NCI-H146 (cell line): Measurements from ENCODE around the gene SBF1.
A peak's percentile ranks its signal among the peaks of the same experiment; 100 is the strongest.

Experiments used
- DNase-seq: peaks from one replicate; lab custom pipeline; 2025; lab: John Stamatoyannopoulos, UW

The SBF1 gene

DNA sequence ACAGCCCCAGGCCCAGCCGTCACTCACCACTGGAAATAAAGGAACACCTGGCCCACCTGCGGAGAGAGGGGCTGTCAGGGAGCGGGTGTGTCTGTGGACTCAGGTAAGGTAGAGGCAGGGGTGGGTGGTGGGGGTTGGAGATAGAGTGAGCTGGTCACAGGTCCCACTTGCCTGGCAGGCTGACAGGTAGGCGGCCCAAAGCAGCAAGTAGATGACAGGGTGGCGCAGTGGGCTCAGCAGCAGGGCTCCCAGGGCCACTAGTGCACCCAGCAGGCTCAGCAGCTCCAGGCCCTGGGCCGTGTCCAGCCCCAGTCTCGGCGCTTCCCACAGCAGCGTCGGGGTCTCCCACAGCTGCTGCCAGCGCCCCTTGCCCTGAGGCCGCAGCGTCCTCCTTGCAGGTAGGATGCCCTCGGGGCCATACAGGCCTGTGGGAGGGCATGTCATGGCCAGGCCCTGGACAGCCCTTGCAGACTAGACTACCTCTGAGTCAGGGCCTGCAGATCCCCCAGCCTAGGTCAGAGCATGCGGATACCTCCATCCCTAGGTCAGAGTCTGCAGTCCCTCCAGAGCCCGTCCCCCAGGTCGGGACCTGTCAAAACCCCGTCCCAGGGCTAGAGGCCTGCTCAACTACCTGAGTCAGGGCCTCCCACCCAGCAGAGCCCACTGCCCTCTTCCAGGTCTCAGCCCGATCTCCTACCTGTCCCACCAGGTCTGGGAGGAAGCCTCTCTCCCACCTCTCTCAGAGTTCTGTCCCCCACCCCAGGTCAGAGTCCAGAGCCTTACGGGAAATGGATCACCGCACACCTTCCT, 32.0 kb upstream of the SBF1 start:
- DNase-seq, result peak; percentile 65

DNA sequence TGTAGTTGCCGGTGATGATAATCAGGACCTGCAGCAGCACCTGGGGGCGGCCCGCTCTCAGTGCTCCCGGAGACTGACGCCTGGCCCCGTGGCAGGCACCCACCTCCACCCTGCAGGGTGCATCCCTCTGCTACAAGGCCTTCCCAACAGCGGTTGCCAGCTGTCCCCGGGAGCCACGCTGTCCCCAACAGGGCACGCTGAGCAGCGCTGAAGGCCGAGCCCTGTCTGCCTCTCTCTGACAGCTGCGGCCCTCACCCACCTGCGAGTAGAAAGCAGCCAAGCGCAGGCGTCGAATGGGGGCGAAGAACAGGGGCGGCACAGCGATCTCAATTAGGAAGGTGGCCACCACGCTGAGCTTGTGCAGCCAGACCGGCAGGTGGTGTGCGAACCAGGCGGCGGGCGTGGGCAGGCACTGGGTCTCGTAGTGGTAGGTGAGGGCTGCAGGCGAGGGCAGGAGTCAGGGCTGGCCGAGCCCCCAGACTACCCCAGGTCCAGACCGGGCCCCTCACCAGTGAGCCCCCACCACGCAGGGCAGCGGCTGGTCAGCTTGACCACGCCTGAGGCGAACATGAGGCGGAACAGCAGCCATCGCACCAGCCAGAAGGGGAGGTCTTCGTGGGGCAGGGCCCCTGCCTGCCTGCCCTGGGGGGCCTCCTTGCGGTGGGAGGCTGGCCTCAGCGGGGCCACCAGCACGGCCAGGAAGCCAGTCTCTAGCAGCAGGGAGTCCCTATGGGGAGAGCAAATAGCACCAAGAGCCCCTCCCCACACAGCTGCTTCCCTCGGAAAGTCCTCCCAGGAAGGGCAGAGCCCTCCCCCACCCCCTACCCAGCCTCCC, 31.2 kb upstream of the SBF1 start:
- peak; percentile 95 for DNase-seq

DNA sequence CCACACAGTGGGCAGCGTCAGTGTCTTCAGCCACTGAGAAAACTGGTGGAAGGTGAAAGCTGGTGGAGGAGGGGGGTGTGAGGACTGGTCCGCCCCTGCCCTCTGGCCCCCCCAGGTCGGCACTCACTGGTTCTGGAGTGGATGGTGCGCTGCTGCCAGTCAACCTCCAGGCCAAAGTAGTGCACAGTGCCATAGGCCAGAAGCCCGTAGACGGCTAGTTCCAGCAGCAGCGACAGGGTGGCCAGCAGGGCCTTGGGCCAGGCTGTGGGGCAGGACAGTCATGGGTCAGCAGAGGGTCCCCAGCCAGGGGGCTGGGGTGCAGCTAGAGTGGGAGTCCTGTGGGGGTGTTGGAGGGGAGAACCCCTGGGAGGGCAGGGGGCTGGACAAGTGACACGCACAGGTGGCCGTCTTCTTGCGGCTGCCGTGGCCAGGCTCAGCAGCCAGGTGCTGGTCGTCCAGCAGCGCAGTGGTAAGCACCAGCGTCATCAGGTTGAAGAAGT, 30.5 kb upstream of the SBF1 start:
- no peak for DNase-seq

DNA sequence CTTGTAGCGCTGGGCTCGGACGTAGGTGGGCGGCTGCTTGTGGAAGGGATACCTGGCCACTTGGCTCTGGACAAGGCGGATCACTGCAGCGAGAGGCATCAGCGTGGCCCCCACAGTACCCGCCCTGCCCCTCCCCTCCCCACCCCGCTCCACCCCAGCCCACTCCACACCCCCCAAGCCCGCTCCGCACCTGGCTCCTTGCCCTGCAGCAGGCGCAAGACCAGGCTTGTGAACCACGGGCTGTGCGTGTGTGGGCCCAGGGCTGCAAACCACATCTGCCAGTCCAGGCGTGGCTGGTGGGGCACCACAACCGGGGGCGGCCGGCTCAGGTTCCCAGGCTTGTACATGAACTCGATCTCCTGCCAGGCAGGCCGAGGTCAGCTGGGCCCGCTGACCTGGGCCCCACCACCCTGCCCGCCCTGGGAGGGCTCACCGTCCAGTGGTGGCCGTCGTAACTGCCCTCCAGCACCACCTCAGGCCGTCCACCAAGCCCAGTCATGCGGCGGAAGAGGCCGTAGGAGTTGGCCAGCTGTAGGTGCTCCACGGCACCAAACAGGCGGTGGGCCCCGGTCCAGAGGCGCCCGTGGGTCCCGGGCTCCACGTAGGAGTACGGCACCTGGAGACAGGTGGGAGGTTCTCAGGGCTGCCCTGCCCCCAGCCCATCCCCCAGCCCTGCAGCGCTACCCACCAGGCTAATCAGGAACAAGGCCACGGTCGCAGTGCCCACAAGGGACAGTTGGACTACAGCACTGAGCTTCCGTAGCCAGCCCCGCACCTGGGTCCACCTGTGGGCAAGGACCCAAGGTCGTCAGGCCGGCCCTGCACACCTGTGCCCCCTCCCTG, 29.8 kb upstream of the SBF1 start:
- no peak for DNase-seq

DNA sequence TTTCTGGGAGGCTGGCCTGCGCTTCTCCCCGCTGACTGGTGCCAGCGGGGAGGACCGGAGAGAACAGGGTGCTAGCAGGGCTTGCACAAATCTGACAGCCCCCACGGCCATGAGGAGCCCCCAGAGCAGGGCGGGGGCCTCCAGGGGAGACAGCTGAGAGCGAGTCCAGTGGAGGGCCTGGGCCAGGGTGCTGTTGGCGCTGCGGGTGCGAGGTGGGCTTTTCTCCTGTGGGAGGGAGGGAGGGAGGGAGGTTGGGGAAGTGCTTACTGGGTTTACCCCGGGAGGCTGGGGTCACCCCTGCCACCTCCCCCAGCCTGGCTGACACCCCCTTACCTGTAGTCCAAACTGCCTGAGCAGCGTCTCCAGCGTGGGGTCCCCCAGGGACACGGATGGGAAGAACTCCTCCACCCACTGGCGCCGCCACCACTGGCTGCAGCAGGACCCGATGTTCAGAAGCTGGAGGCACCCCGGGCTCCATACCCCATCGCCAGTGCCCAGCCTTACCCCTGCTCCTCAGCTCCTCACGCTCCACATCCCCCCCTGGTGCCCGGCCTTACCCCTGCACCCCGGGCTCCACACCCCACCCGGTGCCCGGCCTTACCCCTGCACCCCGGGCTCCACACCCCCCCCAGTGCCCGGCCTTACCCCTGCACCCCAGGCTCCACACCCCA, 28.8 kb upstream of the SBF1 start:
- DNase-seq, result no peak

DNA sequence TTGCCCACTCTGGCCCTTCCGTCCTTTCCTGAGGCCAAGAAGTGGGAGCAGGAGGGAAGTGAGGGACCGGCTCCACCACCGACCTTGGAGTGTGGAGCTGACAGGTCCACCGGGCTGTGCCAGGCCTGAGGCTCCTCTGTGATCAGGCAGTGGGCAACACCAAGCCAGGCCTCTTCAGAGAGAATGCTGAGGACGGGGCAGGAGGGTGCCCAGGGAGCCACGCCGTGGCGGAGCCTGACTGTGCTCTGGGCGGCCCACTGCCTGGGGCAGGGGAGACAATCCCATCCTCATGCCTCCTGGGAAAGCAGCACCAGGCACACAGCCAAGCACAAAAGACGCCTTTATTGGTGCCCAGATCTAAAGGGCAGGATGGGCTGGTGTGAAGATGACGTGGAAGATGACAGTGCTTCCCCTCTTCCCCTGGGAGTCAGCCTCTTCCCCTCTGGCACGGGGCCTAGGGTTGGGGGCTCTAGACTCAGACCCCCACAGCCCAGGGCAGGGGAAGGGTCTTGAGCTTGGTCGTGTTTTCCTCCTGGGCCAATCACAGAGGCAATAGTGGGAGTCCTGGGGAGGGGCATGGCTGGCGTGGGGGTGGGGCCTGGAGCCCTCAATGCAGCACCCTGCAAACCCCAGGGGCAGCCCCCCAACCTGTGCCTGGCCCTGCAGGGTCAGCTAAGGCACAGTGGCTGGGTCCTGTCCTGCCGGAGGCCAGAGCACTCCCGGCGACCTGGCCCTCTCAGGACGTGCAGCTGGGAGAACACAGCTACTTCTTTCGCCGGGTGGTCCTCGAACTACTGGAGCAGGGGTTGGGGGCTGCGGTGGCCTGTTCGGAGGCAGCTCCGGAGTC, 28.0 kb upstream of the SBF1 start:
- no peak for DNase-seq

DNA sequence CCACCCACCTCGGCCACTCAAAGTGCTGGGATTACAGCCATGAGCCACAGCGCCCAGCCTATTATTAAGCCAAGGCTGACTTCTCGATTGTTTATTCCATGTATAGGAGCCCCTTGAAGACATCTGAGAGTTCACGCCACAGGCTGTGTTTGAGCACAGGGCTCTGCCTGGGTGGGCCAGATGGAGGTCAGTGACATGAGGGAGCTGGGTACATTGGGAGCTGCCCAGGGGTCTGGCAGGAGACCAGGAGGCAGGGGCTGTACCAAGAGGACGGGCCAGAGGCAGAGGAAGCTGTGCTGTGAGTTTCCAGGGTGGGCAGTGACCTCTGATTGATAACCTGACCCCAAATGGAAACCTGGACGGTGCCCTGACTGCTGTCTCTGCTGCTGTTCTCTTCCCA, 27.3 kb upstream of the SBF1 start:
- no peak for DNase-seq

DNA sequence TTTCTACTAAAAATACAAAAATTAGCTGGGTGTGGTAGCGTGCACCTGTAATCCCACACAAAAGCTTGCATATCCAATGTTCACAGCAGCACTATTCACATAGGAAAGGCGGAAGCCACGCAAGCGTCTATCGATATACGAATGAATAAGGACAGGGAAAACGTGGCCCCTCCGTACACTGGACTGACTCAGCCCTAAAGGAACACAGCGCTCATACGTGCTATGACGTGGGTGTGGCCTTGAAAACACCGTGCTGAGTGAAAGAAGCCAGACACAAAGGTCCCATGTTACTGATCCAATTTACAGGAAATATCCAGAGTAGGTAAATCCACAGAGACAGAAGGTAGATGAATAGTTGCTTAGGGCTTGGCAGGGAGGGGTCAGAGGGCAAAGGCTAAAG, 25.6 kb upstream of the SBF1 start:
- no peak for DNase-seq

DNA sequence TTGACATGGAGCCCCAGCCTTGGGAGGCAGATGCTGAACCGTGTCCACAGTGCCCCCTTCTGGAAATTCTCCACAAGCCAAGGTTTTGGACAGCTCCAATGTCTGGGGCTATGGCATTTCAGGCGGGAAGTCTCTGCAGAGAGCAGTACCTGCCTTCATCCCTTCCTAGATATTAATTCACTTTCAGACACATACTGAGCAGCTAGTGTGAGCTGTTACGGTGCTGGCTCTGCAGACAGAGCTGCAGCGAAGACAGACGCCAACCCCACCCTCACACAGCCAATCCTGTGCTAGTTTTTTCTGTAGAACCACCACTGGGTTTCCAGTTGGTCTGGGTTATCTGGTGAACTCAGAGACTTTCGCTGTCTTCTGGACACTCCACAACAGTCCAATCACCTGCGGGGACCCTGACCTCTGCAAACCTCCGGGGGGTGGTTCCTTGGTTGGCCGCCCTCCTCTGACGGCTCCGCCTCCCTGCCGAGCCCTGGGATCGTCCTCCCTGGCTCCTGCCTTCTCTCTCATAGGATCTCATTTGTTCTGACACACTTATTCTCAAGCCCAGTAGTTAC, 23.6 kb upstream of the SBF1 start:
- peak; percentile 59 for DNase-seq

DNA sequence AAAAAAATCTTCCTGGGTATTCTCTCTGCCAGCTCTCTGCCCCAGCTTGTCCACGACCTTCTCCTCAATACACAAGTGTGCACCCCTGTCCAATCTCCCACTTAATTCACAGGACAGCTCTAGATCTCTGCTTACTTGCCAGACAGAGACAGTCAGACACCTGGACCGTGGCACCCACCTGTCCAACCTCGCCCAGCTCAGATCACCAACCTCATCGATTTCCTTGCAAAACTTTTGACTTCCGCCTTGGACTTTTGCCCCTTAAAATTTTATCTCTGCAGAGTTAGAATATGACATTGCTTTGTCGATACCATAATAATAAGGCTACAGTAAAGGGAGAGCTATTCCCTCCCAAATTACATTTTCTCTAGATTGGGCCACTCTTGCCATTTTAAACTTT, 22.3 kb upstream of the SBF1 start:
- no peak for DNase-seq

DNA sequence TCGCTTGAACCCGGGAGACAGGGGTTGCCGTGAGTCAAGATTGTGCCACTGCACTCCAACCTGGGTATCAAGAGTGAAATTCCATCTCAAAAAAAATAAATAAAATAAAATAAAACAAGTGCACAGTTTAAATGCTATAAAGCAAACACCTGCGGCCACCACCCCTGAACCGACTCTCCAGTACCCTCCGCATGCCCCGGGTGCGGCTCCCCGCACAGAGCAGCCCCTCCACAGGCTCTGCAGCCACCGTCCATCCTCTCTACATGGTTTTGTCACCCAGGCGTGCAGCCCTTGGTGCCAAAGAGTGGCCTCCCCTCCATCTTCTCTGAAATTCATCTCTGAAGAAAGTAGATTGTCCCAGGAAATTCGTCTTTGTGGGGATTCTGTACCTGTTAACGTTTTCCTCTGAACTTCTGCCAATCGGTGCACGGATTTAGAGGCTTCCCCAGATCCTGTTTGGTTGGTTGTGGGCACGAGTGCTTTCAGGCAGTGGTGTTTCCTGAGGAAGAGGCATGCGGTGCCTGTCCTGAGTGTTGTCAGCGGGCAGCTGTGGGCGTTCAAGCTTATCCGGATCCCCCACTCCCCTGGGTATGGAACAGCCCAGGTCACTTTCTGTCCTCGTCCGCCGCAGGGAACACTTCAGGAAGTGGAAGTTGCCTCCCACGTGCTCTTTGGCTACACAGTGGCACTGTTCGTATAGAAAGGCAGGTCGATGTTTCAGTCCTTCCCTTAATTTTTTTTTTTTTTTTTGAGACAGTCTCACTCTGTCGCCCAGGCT, 15.9 kb upstream of the SBF1 start:
- DNase-seq, result no peak

DNA sequence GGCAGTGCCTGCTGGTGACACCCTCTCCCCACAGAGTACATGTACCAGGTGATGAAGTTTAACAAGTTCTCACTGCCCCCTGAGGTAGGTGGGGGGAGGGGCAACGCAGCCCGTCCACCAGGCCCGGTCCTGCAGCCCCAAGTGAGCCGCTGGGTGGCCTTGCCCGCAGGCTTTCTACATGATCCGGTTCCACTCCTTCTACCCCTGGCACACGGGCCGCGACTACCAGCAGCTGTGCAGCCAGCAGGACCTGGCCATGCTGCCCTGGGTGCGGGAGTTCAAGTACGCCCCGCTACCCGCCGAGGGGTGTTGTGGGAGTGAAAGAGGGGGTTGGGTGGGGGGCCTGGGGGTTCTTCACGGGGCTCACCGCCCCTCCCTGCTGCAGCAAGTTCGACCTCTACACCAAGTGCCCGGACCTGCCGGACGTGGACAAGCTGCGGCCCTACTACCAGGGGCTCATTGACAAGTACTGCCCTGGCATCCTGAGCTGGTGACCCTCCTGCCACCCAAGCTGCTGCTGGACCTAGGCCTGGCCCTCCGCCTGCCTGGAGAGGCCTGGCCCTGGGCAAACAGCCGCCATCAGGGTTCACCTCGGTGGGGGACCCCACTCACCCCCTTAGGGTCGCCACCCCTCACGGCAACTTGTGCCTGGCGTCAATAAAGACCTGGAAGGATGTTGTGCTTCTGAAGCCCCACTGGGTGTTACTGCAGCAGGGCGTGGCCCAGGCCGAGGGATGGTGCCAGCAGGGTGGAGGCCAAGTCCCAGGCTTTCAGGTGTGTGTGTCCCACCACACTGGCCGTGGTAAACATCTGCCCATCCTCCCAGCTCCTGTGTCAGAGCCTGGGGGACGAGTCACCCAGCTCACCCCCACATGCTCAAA, 14.8 kb upstream of the SBF1 start:
- no peak for DNase-seq

DNA sequence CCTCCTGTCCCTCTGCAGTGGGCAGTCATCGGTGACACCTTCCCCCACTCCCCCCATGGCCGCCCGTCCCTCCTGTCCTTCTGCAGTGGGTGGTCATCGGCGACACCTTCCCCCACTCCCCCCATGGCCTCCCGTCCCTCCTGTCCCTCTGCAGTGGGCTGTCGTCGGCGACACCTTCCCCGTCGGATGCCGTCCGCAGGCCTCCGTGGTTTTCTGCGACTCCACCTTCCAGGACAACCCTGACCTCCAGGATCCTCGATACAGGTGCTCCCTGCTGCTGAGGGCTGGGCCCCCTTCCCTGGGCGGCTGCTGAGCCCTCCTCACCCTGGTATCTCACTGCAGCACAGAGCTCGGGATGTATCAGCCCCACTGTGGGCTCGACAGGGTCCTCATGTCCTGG, 14.1 kb upstream of the SBF1 start:
- DNase-seq, result no peak

DNA sequence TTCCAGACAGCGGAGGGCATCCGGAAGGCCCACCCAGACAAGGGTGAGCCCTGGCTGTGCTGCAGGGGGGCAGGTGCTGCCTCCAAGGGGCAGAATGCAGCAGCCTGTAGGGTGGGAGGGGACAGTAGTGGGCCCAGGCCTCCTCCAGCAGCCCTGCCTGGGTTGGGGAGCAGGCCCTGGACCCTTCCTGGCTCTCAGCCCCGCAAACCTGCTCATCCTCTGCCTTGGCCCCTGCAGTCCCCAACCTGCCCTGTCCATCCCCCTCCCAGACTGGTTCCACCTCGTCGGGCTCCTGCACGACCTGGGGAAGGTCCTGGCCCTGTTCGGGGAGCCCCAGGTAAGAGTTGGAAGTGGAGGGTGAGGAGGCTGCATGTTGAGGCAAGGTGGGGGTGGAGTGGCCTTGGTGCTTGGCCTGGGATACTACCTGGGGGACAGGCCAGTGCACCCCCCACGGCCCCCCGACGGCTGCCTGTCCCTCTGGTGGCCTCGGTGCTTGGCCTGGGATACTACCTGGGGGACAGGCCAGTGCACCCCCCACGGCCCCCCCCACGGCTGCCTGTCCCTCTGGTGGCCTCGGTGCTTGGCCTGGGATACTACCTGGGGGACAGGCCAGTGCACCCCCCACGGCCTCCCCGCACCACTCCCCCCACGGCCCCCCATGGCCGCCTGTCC, 13.3 kb upstream of the SBF1 start:
- DNase-seq, result no peak

DNA sequence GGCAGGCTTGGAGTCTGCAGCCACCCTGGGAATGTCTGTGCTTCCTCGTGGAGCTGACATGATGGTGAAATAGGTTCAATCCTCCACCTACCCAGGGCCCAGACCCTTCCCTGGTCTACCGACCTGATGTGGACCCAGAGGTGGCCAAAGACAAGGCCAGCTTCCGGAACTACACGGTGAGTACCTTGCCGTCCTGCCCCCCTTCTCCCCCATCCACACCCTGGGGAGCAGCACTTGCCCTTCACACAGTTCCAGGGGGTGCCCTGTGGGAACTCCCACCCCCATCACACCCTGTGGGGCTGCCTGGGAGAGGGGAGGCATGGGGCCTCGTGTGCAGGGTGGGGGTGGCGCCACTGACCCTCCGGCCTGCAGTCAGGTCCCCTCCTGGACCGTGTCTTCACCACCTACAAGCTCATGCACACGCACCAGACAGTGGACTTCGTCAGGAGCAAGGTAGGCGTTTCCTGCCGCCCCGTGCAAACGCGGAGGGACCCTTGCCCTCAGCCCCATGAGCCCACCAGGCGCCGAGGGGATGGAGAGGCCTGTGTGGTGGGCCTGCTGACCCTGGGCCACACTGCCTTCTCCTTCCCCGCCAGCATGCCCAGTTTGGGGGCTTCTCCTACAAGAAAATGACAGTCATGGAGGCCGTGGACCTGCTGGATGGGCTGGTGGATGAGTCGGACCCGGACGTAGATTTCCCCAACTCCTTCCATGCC, 12.6 kb upstream of the SBF1 start:
- DNase-seq, result no peak

DNA sequence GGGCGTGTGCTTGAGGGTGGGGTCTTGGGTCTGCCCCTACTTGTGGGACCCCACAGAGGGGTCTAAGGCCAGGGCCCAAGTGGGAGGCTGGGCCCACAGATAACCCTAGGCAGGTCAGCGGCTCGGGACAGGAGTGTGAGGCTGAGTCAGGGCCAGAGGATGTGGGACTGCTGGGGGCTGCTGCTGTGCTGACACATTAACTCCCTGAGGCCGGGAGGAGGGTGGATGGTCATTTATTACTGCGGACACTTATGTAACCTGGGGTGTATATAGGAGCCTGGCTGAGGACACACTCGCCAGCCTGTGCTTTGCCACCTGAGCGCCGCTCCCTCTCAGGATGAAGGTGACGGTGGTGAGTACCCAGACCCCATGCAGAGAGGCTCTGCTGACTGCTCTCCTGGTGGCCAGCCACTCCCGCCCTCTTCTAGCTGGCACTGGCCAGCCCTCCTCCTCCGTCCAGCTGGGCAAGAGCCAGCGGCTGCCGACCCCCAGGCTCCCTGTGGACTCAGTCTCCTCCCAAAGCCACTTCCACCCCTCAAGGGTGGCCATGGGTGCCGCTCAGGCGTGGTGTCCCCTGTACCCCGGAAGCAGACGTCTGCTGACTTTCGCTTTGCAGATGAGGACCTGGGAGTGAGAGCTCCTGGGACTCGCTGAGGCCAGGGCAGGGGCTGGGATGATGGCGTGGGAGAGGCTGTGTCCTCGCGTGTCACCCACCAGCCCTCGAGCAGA, 11.9 kb upstream of the SBF1 start, which contains the start of gene MIOX:
TSS of gene MIOX (plus strand) at position 299 of the 729 bp plus-strand sequence. CDS start at position 338, 39 bp downstream.
- DNase-seq, result no peak
